ENCODE data around the gene IFNA10. TPM values are rescaled to one million over a fixed set of nuclear protein-coding genes. Genes with fewer than 3 reads are reported as not detected.
"Not testable (repeated sequence)": the region's sequence is repeated elsewhere in the genome, so short reads cannot be mapped to it uniquely, and the experiment has no call there.

IFNA10 gene
- total RNA-seq, 1 experiment from 2014 or later: not detected

DNA sequence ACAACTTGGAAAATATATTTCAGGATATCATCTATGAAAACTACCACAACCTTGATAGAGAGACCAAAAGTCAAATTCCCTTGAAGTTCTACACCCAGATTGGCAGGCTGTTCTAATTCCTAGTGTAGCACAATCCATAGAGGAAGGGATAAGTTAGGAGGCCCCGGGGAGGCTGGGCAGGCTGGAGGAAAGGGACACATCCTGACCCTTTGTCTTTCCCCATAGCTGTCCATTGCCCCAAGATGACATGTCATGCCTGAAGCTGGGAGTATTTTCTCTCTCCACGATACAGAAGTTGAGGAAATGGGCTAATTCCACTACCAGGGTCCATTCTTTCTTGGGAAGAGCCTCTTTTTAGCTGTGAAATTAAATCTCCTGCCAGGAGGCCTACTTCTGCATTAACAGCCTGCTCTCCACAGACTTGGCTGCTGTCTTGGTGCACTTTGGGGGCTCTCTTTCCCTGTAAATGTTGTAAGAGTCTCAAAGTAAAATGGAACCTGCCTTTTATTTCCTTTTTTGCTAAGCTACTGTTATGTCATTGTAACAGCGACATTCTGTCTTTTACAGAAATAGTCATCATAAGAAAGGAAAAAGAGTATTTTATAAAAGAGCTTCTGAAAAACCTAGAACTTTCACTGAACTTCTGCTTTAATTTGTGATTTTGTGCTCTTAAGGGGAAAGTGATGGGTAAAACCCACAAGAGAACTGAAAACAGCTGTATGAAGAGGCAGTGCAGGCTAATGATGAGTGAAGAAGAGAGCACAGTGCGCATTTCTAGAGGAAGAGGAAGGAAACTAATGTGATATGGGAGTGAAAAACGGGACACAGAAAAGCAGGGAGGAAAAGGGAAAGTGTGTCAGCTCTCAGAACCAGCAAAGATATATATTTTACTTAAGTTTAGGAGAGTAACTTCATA lies 6.7 kb upstream of the IFNA10 start:
- not testable (repeated sequence) for H2BK12ac ChIP-seq (ENCODE audit: insufficient read length, low read depth, low read length); H4K5ac ChIP-seq (ENCODE audit: insufficient read length, low read depth, low read length); H2BK15ac ChIP-seq (ENCODE audit: low read depth, low read length); H4K91ac ChIP-seq (ENCODE audit: insufficient read length, low read depth, low read length); H2AFZ ChIP-seq (ENCODE audit: low read length); H3K23me2 ChIP-seq (ENCODE audit: insufficient read length, low read depth, low read length, poor library complexity, severe bottlenecking); H2BK20ac ChIP-seq (ENCODE audit: low read depth, low read length, poor library complexity, severe bottlenecking); H3K4me3 Mint-ChIP-seq; H3K79me1 ChIP-seq (ENCODE audit: insufficient read depth, low read depth, low read length, poor library complexity, severe bottlenecking); H2BK120ac ChIP-seq (ENCODE audit: low read depth, low read length, poor library complexity, severe bottlenecking); H3K9ac ChIP-seq (ENCODE audit: extremely low read depth, insufficient read length, low read length); H2BK5ac ChIP-seq (ENCODE audit: insufficient read length, low read length); H3K4me2 ChIP-seq (ENCODE audit: insufficient read depth, insufficient read length, low read length); H3K27me3 ChIP-seq (ENCODE audit: insufficient read depth, low read length); H3K36me3 Mint-ChIP-seq (ENCODE audit: insufficient read depth in 1 of 3, low read depth in 3 of 3); H2AK5ac ChIP-seq (ENCODE audit: insufficient read length, low read length); H3K56ac ChIP-seq (ENCODE audit: insufficient read length, low read depth, low read length); H3K23ac ChIP-seq (ENCODE audit: insufficient read length, low read depth, low read length); H3K9me3 Mint-ChIP-seq; H3K4me1 Mint-ChIP-seq; H3K27ac Mint-ChIP-seq; H3K4me1 ChIP-seq (ENCODE audit: insufficient read depth, low read length); H3K4ac ChIP-seq (ENCODE audit: low read depth, low read length); H4K8ac ChIP-seq (replicated peaks; ENCODE audit: insufficient read length, low read depth, low read length); H3K79me2 ChIP-seq (ENCODE audit: insufficient read depth, low read length); H3K27ac ChIP-seq (ENCODE audit: insufficient read length, low read depth, low read length); H3K9me3 ChIP-seq (ENCODE audit: control insufficient read depth, low read depth, low read length); H4K20me1 ChIP-seq (ENCODE audit: control insufficient read depth, insufficient read depth, insufficient read length); H3T11ph ChIP-seq (ENCODE audit: low read length); H3K14ac ChIP-seq (ENCODE audit: insufficient read depth, low read length); H3K18ac ChIP-seq (ENCODE audit: insufficient read length, low read depth, low read length)
- WGBS (ENCODE audit: extremely low coverage, insufficient read length, low lambda C conversion rate): no CpG with 5 or more reads among the region's 5 CpGs
- DNase-seq: peak; percentile 27
- peaks cover 19% of the 10 kb centered on the region for H3K27me3 Mint-ChIP-seq (ENCODE audit: low read depth)
- TF ChIP-seq, protein P1, sequence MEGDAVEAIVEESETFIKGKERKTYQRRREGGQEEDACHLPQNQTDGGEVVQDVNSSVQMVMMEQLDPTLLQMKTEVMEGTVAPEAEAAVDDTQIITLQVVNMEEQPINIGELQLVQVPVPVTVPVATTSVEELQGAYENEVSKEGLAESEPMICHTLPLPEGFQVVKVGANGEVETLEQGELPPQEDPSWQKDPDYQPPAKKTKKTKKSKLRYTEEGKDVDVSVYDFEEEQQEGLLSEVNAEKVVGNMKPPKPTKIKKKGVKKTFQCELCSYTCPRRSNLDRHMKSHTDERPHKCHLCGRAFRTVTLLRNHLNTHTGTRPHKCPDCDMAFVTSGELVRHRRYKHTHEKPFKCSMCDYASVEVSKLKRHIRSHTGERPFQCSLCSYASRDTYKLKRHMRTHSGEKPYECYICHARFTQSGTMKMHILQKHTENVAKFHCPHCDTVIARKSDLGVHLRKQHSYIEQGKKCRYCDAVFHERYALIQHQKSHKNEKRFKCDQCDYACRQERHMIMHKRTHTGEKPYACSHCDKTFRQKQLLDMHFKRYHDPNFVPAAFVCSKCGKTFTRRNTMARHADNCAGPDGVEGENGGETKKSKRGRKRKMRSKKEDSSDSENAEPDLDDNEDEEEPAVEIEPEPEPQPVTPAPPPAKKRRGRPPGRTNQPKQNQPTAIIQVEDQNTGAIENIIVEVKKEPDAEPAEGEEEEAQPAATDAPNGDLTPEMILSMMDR (conservative IDR thresholded peaks at IDR 0.05): peak; percentile 60

GRCh38 chr9:21212160-21212559 lies 5.2 kb upstream of the IFNA10 start:
- H3K23me2 ChIP-seq (ENCODE audit: insufficient read length, low read depth, low read length, poor library complexity, severe bottlenecking); H2AFZ ChIP-seq (ENCODE audit: low read length); H3K4me2 ChIP-seq (ENCODE audit: insufficient read depth, insufficient read length, low read length); H3K27me3 ChIP-seq (ENCODE audit: insufficient read depth, low read length); H2BK5ac ChIP-seq (ENCODE audit: insufficient read length, low read length); H3K9me3 ChIP-seq (ENCODE audit: control insufficient read depth, low read depth, low read length); H3K18ac ChIP-seq (ENCODE audit: insufficient read length, low read depth, low read length); H2BK120ac ChIP-seq (ENCODE audit: low read depth, low read length, poor library complexity, severe bottlenecking); H3K27ac ChIP-seq (ENCODE audit: insufficient read length, low read depth, low read length); H3K79me1 ChIP-seq (ENCODE audit: insufficient read depth, low read depth, low read length, poor library complexity, severe bottlenecking); H3K4me3 Mint-ChIP-seq; H3K14ac ChIP-seq (ENCODE audit: insufficient read depth, low read length); H3K23ac ChIP-seq (ENCODE audit: insufficient read length, low read depth, low read length); H2BK15ac ChIP-seq (ENCODE audit: low read depth, low read length); H3K4ac ChIP-seq (ENCODE audit: low read depth, low read length); H3K79me2 ChIP-seq (ENCODE audit: insufficient read depth, low read length); H4K20me1 ChIP-seq (ENCODE audit: control insufficient read depth, insufficient read depth, insufficient read length); H3K9ac ChIP-seq (ENCODE audit: extremely low read depth, insufficient read length, low read length); H3K36me3 Mint-ChIP-seq (ENCODE audit: insufficient read depth in 1 of 3, low read depth in 3 of 3); H3T11ph ChIP-seq (ENCODE audit: low read length); H3K56ac ChIP-seq (ENCODE audit: insufficient read length, low read depth, low read length); H2BK20ac ChIP-seq (ENCODE audit: low read depth, low read length, poor library complexity, severe bottlenecking); H4K91ac ChIP-seq (ENCODE audit: insufficient read length, low read depth, low read length); H3K4me1 ChIP-seq (ENCODE audit: insufficient read depth, low read length); H2BK12ac ChIP-seq (ENCODE audit: insufficient read length, low read depth, low read length); H3K9me3 Mint-ChIP-seq; H4K8ac ChIP-seq (replicated peaks; ENCODE audit: insufficient read length, low read depth, low read length); H3K4me1 Mint-ChIP-seq; H2AK5ac ChIP-seq (ENCODE audit: insufficient read length, low read length); H3K27ac Mint-ChIP-seq; H4K5ac ChIP-seq (ENCODE audit: insufficient read length, low read depth, low read length); DNase-seq: not testable (repeated sequence)
- peaks cover 14% of the 10 kb centered on the region for H3K27me3 Mint-ChIP-seq (ENCODE audit: low read depth)
- WGBS (ENCODE audit: extremely low coverage, insufficient read length, low lambda C conversion rate): no CpG with 5 or more reads among the region's 2 CpGs
